Upper lobe of left lung (tissue), 4 donors: ENCODE measurements around the gene MORF4L1.

Source experiments
- CTCF ChIP-seq, 6 experiments: fragments of 450-650 bp in 4 of 6; fragments of 200-600 bp in 2 of 6; sonication (generic) in 2 of 6; IDR thresholded peaks; one replicate each; pipeline ENCODE4 v1.5.1; 2016 to 2019; ENCODE audit warnings: antibody characterized with exemption in 6 of 6
- EP300 ChIP-seq, 4 donors: sonication (generic); formaldehyde crosslinking; IDR thresholded peaks; one replicate each; pipeline ENCODE4 v1.5.1; 2017; ENCODE audit warnings: antibody characterized with exemption in 4 of 4, control low read depth in 2 of 4
- POLR2A ChIP-seq, 4 donors: fragments of 450-650 bp; IDR thresholded peaks; one replicate each; pipeline ENCODE4 v1.5.1; 2016 to 2017; ENCODE audit warnings: antibody characterized with exemption in 4 of 4, mild to moderate bottlenecking in 2 of 4
- POLR2AphosphoS5 ChIP-seq, 2 donors: sonication (generic); formaldehyde crosslinking; IDR thresholded peaks; one replicate each; pipeline ENCODE4 v1.5.1; 2017; ENCODE audit warnings: antibody characterized with exemption in 2 of 2

GRCh38 chr15:78881681-78882080, 9.0 kb downstream of the MORF4L1 start:
- TF ChIP-seq POLR2A (IDR thresholded peaks at IDR 0.05) = no peak
- TF ChIP-seq CTCF (IDR thresholded peaks at IDR 0.05) = no peak
- no peak for TF ChIP-seq EP300 (IDR thresholded peaks at IDR 0.05)
- TF ChIP-seq POLR2AphosphoS5 (IDR thresholded peaks at IDR 0.05) = no peak
